ENCODE measurements around the gene SHISA8. TPM values are rescaled to one million over a fixed set of nuclear protein-coding genes. Genes with fewer than 3 reads are reported as not detected.

The SHISA8 gene
- total and polyA plus RNA-seq, 2 of the 13 experiments (the other 11 are each of a cell fraction or from before 2014, with no cell fraction given), result not detected

- FAIRE-seq (no peak), ATAC-seq (no peak), DNase-seq (ENCODE audit: low spot score) (no peak)
- H3K4me1 ChIP-seq (ENCODE audit: insufficient read depth, low read length), result peaks cover 13% of the 10 kb centered on the region
- intact Hi-C loops (cut with micrococcal nuclease; ENCODE audit: unreplicated experiment) (no loop called here), in situ Hi-C loops (cut with HindIII; ENCODE audit: extremely low pct_ligation_motif_present, low pct_unique_long_range_greater_than_20kb) (no loop called here)
- ChIA-PET CTCF (ENCODE audit: low intra/inter-chr PET ratio, low total read pairs) (no interaction called here), POLR2A (no interaction called here)
- no peaks in the 10 kb centered on the region for H3K79me2 ChIP-seq (ENCODE audit: insufficient read depth, low read length)
- 4% methylated on average over 9 of the region's 11 CpGs for whole genome bisulfite sequencing (ENCODE audit: low lambda C conversion rate)
- H4K20me1 ChIP-seq (ENCODE audit: insufficient read depth, low read length), result peaks cover 25% of the 10 kb centered on the region; the same call in 1 of the 2 replicates
- no peak overlapping the region for H2AFZ ChIP-seq (ENCODE audit: low read length)
- H3K4me2 ChIP-seq (ENCODE audit: low read depth, low read length), result no peak overlapping the region
- no peak overlapping the region for H3K4me3 ChIP-seq (replicated peaks in 1 of 3; ENCODE audit: insufficient read depth in 1 of 3, low read depth in 2 of 3, low read length in 3 of 3)
- no peak overlapping the region for H3K27ac ChIP-seq (ENCODE audit: extremely low read length, insufficient read depth, low read length)
- H3K27me3 ChIP-seq (ENCODE audit: control insufficient read depth in 1 of 2, insufficient read depth in 2 of 2, low read length in 2 of 2), result peaks cover 26 to 70% of the 10 kb centered on the region in 2 experiments
- H3K9ac ChIP-seq (ENCODE audit: insufficient read depth, low read depth, low read length), result no peak overlapping the region
- BruUV-seq (replicated peaks), result no TSS peak
- H3K9me3 ChIP-seq (ENCODE audit: low read length), result no peaks in the 10 kb centered on the region
- no peaks in the 10 kb centered on the region for H3K36me3 ChIP-seq (replicated peaks in 1 of 2; ENCODE audit: control insufficient read depth in 1 of 2, insufficient read depth in 2 of 2, low read length in 2 of 2)
- TF ChIP-seq ZSCAN22 (CRISPR knock-in tag; IDR thresholded peaks at IDR 0.05) (no peak), PITX1 (CRISPR knock-in tag; IDR thresholded peaks at IDR 0.05) (no peak), ELK4 (CRISPR knock-in tag; IDR thresholded peaks at IDR 0.05; ENCODE audit: borderline replicate concordance) (no peak), BHLHE40 (IDR thresholded peaks at IDR 0.05; ENCODE audit: low read length) (no peak), ZNF674 (CRISPR knock-in tag; IDR thresholded peaks at IDR 0.05; ENCODE audit: low read depth) (no peak), TBP (CRISPR knock-in tag; IDR thresholded peaks at IDR 0.05) (no peak), MTA1 (CRISPR knock-in tag; IDR thresholded peaks at IDR 0.05; ENCODE audit: borderline replicate concordance) (no peak), HMGA1 (CRISPR knock-in tag; conservative IDR thresholded peaks at IDR 0.05) (no peak), MAFG (CRISPR knock-in tag; IDR thresholded peaks at IDR 0.05) (no peak), RORA (CRISPR knock-in tag; IDR thresholded peaks at IDR 0.05) (no peak), PHB2 (IDR thresholded peaks at IDR 0.05; ENCODE audit: partially characterized antibody) (no peak), ARID2 (CRISPR knock-in tag; IDR thresholded peaks at IDR 0.05; ENCODE audit: borderline replicate concordance) (no peak), DNMT1 (CRISPR knock-in tag; IDR thresholded peaks at IDR 0.05) (no peak), ZNF687 (CRISPR knock-in tag; IDR thresholded peaks at IDR 0.05) (0 out of 2 replicates have a peak, but pooled peaks have one; percentile 12), ZNF547 (CRISPR knock-in tag; IDR thresholded peaks at IDR 0.05) (no peak), ZMAT3 (CRISPR knock-in tag; conservative IDR thresholded peaks at IDR 0.05) (no peak), RELA (CRISPR knock-in tag; IDR thresholded peaks at IDR 0.05) (no peak), MNT (IDR thresholded peaks at IDR 0.05) (peak; percentile 57), E2F5 (CRISPR knock-in tag; conservative IDR thresholded peaks at IDR 0.05) (no peak)
Measured at GRCh38 chr22:41913040-41913719, 1.7 kb downstream of the SHISA8 start.

Measured in HepG2 (cell line).